Keratinocyte (primary cell): ENCODE data around the gene ARHGAP19.

Experiments
- EZH2 ChIP-seq: IDR thresholded peaks from one replicate; pipeline ENCODE4 v1.6.1; 2012; ENCODE audit warnings: inconsistent platforms, mild to moderate bottlenecking, low read length, moderate library complexity
- TF ChIP-seq, protein P1 (sequence below), 3 experiments: IDR thresholded peaks in 1 of 3; conservative IDR thresholded peaks in 1 of 3; optimal IDR thresholded peaks in 1 of 3; 2 replicates in 2 of 3; 3 replicates in 1 of 3; pipeline versions ENCODE3 to v1.5.1; 2011; ENCODE audit warnings: low read length in 3 of 3, mild to moderate bottlenecking in 3 of 3, moderate library complexity in 2 of 3, control low read depth in 1 of 3, inconsistent platforms in 1 of 3; ENCODE audit not compliant: insufficient read depth in 2 of 3; ENCODE audit errors: extremely low read depth in 1 of 3

DNA sequence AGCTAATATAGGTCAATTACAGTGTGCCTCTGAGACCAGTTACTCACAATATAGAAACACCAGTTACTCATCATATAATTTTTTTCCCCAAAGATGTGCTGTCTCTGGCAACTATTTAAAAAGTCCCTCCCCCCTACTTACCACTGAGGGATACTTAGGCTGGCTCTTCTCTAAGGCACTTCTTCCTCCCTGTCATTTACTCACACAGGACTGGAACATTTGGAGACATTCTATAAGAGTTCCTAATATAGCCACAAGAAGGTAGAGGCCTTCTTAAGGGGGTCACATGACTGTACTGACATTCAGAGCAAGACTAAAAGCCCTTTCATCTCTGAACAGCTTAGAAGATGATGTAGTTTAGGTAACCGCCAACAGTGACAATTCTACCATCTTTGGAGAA, 62.3 kb downstream of the ARHGAP19 start:
- TF ChIP-seq, protein P1, sequence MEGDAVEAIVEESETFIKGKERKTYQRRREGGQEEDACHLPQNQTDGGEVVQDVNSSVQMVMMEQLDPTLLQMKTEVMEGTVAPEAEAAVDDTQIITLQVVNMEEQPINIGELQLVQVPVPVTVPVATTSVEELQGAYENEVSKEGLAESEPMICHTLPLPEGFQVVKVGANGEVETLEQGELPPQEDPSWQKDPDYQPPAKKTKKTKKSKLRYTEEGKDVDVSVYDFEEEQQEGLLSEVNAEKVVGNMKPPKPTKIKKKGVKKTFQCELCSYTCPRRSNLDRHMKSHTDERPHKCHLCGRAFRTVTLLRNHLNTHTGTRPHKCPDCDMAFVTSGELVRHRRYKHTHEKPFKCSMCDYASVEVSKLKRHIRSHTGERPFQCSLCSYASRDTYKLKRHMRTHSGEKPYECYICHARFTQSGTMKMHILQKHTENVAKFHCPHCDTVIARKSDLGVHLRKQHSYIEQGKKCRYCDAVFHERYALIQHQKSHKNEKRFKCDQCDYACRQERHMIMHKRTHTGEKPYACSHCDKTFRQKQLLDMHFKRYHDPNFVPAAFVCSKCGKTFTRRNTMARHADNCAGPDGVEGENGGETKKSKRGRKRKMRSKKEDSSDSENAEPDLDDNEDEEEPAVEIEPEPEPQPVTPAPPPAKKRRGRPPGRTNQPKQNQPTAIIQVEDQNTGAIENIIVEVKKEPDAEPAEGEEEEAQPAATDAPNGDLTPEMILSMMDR (optimal IDR thresholded peaks at IDR 0.05 in 1 of 3, IDR thresholded peaks at IDR 0.05 in 1 of 3, conservative IDR thresholded peaks at IDR 0.05 in 1 of 3; ENCODE audit: extremely low read depth in 1 of 3, insufficient read depth in 2 of 3, low read length in 3 of 3), result no peak
- TF ChIP-seq EZH2, result no peak
